ENCODE results near the gene DNAJC4.

Gene DNAJC4

GRCh38 chr11:64229090-64229743 is 1.1 kb upstream of the DNAJC4 start:
- no peak for DNase-seq (ENCODE audit: low read depth, low spot score)

GRCh38 chr11:64229744-64230170 is 591 bp upstream of the DNAJC4 start:
- no peak for DNase-seq (ENCODE audit: low read depth, low spot score)

- DNase-seq (ENCODE audit: low read depth, low spot score), result no peak
These were observed 627 bp downstream of the DNAJC4 start for GRCh38 chr11:64230985-64231365.

- no peak for DNase-seq (ENCODE audit: low read depth, low spot score)
These were observed 1.2 kb downstream of the DNAJC4 start for GRCh38 chr11:64231546-64231945.

GRCh38 chr11:64232182-64232966 is 2.0 kb downstream of the DNAJC4 start:
- no peak for DNase-seq (ENCODE audit: low read depth, low spot score)

- DNase-seq (ENCODE audit: low read depth, low spot score), result no peak
These were observed 2.6 kb downstream of the DNAJC4 start for GRCh38 chr11:64232967-64233315.

- no peak for DNase-seq (ENCODE audit: low read depth, low spot score)
These were observed 3.7 kb downstream of the DNAJC4 start, which contains the start of gene VEGFB for GRCh38 chr11:64233913-64234586. VEGFB (plus strand) TSS chr11:64234584; CDS start chr11:64234834, 250 bp downstream.

- no peak for DNase-seq (ENCODE audit: low read depth, low spot score)
These were observed 4.5 kb downstream of the DNAJC4 start for GRCh38 chr11:64234647-64235379.

GRCh38 chr11:64235437-64236161 is 5.3 kb downstream of the DNAJC4 start:
- no peak for DNase-seq (ENCODE audit: low read depth, low spot score)

GRCh38 chr11:64237484-64237951 is 7.2 kb downstream of the DNAJC4 start:
- no peak for DNase-seq (ENCODE audit: low read depth, low spot score)

- no peak for DNase-seq (ENCODE audit: low read depth, low spot score)
These were observed 7.7 kb downstream of the DNAJC4 start for GRCh38 chr11:64238076-64238475.

GRCh38 chr11:64238999-64239398 is 8.7 kb downstream of the DNAJC4 start:
- no peak for DNase-seq (ENCODE audit: low read depth, low spot score)

- no peak for DNase-seq (ENCODE audit: low read depth, low spot score)
These were observed 9.5 kb downstream of the DNAJC4 start for GRCh38 chr11:64239662-64240434.

GRCh38 chr11:64240435-64241240 is 10.3 kb downstream of the DNAJC4 start, which contains the start of gene FKBP2:
FKBP2 (plus strand) TSS chr11:64241095; CDS start chr11:64242388, 1,293 bp downstream.
- no peak for DNase-seq (ENCODE audit: low read depth, low spot score)

- DNase-seq (ENCODE audit: low read depth, low spot score), result no peak
These were observed 10.8 kb downstream of the DNAJC4 start for GRCh38 chr11:64241241-64241490.

- no peak for DNase-seq (ENCODE audit: low read depth, low spot score)
These were observed 11.4 kb downstream of the DNAJC4 start for GRCh38 chr11:64241491-64242374.

- no peak for DNase-seq (ENCODE audit: low read depth, low spot score)
These were observed 13.0 kb downstream of the DNAJC4 start for GRCh38 chr11:64243236-64243854.

- DNase-seq (ENCODE audit: low read depth, low spot score), result no peak
These were observed 13.8 kb downstream of the DNAJC4 start for GRCh38 chr11:64244107-64244506.
